Osteoblast (primary cell): ENCODE measurements around the gene DDX56. TPM values are rescaled to one million over a fixed set of nuclear protein-coding genes. Genes with fewer than 3 reads are reported as not detected.

ENCODE experiments used
- DNase-seq: peaks from one replicate; pipeline ENCODE4 v3.0.0; 2011; ENCODE audit warnings: low spot score, mixed read lengths; ENCODE audit not compliant: insufficient read length; ENCODE audit errors: missing footprints
- H2AFZ ChIP-seq: 2 replicates; pipeline ENCODE4 v1.6.0; 2011; ENCODE audit warnings: mild to moderate bottlenecking, low read length
- H3K27ac ChIP-seq: 2 replicates; pipeline ENCODE4 v1.5.1; 2011; ENCODE audit warnings: mild to moderate bottlenecking, low read depth, low read length, moderate library complexity
- H3K27me3 ChIP-seq: 2 replicates; pipeline ENCODE4 v1.6.0; 2012; ENCODE audit warnings: mild to moderate bottlenecking, control low read depth, inconsistent platforms, low read length, moderate library complexity; ENCODE audit not compliant: insufficient read depth
- H3K36me3 ChIP-seq: 2 replicates; pipeline ENCODE4 v1.5.1; 2011; ENCODE audit warnings: mild to moderate bottlenecking, low read length, control low read depth, moderate library complexity; ENCODE audit not compliant: insufficient read depth
- H3K4me1 ChIP-seq: 2 replicates; pipeline ENCODE4 v1.5.1; 2011; ENCODE audit warnings: mild to moderate bottlenecking, low read length, control low read depth, moderate library complexity; ENCODE audit not compliant: insufficient read depth
- H3K4me2 ChIP-seq: 2 replicates; pipeline ENCODE4 v1.6.0; 2011; ENCODE audit warnings: mild to moderate bottlenecking, low read length; ENCODE audit not compliant: insufficient read depth
- H3K4me3 ChIP-seq: fragments of 200-600 bp; sonication (generic); 3 replicates; pipeline ENCODE4 v1.5.1; 2012; ENCODE audit warnings: mild to moderate bottlenecking, low read length, inconsistent platforms; ENCODE audit not compliant: insufficient read depth
- H3K79me2 ChIP-seq: 2 replicates; pipeline ENCODE4 v1.6.0; 2012; ENCODE audit warnings: mild to moderate bottlenecking, low read length, control low read depth, inconsistent platforms; ENCODE audit not compliant: insufficient read depth
- H3K9me3 ChIP-seq: 2 replicates; pipeline ENCODE4 v1.5.1; 2011; ENCODE audit warnings: low read depth, low read length, control low read depth
- H4K20me1 ChIP-seq: 2 replicates; pipeline ENCODE4 v1.6.0; 2012; ENCODE audit warnings: mild to moderate bottlenecking, low read length, control low read depth; ENCODE audit not compliant: insufficient read depth
- total RNA-seq: library from RNA; depleted of rRNA; stranded (reverse); fragments of >200 nt; gene quantifications from 2 replicates; pipeline ENCODE4 v1.2.3, GENCODE V29; 2012
- TF ChIP-seq, protein P1 (sequence below): IDR thresholded peaks from 2 replicates; pipeline ENCODE4 v1.5.1; 2011; ENCODE audit warnings: mild to moderate bottlenecking, low read depth, low read length, moderate library complexity; ENCODE audit errors: extremely low read depth

DDX56 gene
- total RNA-seq, 1 donor = 34.7 TPM

DNA sequence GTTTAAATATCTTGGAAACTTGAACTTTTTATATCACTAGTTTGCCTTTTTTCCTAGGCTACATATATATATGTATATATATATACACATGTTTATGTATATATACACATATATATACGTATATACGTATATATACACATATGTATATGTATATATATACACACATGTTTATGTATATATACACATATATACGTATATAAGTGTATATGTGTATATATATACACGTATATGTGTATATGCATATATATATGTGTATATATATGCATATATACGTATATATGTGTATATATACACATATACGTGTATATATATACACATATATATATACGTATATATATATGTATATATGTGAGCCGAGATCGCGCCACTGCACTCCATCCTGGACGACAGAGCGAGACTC is 42.8 kb upstream of the DDX56 start:
- no peak for DNase-seq
- Histone ChIP-seq H2AFZ (no peak overlapping the region), H3K4me1 (peaks cover 26% of the 10 kb centered on the region), H3K27ac (no peak overlapping the region), H3K79me2 (peaks cover 93% of the 10 kb centered on the region), H3K4me3 (no peak overlapping the region), H3K27me3 (no peaks in the 10 kb centered on the region), H4K20me1 (no peaks in the 10 kb centered on the region), H3K9me3 (no peaks in the 10 kb centered on the region), H3K4me2 (no peak overlapping the region), H3K36me3 (peaks cover 2% of the 10 kb centered on the region)
- TF ChIP-seq, protein P1, sequence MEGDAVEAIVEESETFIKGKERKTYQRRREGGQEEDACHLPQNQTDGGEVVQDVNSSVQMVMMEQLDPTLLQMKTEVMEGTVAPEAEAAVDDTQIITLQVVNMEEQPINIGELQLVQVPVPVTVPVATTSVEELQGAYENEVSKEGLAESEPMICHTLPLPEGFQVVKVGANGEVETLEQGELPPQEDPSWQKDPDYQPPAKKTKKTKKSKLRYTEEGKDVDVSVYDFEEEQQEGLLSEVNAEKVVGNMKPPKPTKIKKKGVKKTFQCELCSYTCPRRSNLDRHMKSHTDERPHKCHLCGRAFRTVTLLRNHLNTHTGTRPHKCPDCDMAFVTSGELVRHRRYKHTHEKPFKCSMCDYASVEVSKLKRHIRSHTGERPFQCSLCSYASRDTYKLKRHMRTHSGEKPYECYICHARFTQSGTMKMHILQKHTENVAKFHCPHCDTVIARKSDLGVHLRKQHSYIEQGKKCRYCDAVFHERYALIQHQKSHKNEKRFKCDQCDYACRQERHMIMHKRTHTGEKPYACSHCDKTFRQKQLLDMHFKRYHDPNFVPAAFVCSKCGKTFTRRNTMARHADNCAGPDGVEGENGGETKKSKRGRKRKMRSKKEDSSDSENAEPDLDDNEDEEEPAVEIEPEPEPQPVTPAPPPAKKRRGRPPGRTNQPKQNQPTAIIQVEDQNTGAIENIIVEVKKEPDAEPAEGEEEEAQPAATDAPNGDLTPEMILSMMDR = no peak

DNA sequence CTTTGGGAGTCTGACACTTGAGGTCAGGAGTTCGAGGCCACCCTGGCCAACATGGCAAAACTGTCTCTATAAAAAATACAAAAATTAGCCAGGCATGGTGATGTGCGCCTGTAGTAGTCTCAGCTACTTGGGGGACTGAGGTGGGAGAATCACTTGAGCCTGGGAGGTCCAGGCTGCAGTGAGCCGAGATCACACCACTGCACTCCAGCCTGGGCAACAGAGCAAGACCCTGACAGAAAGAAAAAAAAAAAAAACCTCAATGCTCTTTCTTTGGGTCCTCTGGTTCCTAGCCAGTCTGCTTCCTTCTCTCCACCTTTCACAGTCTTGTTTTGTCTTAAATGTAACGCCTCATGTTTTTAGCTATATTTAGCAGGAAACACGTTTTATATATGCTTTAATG is 42.1 kb upstream of the DDX56 start:
- Histone ChIP-seq H3K27me3 (no peaks in the 10 kb centered on the region), H4K20me1 (no peaks in the 10 kb centered on the region), H3K4me2 (no peak overlapping the region), H3K27ac (no peak overlapping the region), H3K79me2 (peaks cover 90% of the 10 kb centered on the region), H3K4me1 (peaks cover 21% of the 10 kb centered on the region), H3K4me3 (no peak overlapping the region), H3K36me3 (peaks cover 2% of the 10 kb centered on the region), H3K9me3 (no peaks in the 10 kb centered on the region), H2AFZ (no peak overlapping the region)
- TF ChIP-seq, protein P1 = no peak
- DNase-seq = no peak

DNA sequence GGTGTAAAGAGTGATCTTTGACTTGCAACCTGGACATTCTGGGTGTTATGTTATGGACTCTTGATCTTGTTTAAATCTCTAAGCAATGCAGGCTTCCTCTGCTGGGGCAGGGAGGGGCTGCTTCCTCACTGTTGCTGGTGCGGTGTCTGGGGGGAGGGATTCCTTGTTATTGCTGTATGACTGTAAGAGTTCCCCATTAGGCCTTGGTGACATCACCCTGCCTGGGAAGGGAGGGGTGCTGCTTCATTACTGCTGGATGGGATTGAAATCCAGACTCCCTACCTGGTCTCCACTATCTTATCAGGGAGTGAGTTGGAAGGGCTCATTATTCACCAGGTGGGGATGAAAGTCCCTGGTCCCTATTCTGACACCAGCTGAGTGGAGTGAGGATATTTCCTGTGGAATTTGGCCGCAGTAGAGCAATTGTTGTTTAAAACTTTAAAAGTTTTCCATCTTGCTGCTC is 41.5 kb upstream of the DDX56 start:
- Histone ChIP-seq H2AFZ (no peak overlapping the region), H3K4me2 (no peak overlapping the region), H3K9me3 (no peaks in the 10 kb centered on the region), H3K27me3 (no peaks in the 10 kb centered on the region), H3K36me3 (peaks cover 2% of the 10 kb centered on the region), H4K20me1 (no peaks in the 10 kb centered on the region), H3K4me1 (peaks cover 21% of the 10 kb centered on the region), H3K27ac (peak overlapping the region; percentile 59), H3K79me2 (peaks cover 90% of the 10 kb centered on the region), H3K4me3 (no peak overlapping the region)
- TF ChIP-seq, protein P1 = no peak
- peak; percentile 52 for DNase-seq

DNA sequence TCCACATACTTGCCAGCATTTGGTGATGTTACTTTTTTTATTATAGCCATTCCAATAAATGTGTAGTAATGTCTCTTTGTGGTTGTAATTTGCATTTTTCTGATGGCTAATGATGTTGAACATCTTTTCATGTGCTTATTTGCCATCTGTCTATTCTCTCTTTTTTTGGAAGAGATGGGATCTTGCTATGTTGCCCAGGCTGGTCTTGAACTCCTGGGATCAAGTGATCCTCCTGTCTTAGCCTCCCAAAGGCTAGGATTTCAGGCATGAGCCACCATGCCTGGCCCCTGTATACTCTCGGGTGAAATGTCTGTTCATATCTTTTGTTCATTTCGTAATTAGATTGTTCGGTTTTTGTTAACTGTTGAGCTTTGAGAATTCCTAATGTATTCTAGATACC is 36.1 kb upstream of the DDX56 start:
- H3K79me2 ChIP-seq = peaks cover 75% of the 10 kb centered on the region
- peaks cover 5% of the 10 kb centered on the region for H4K20me1 ChIP-seq
- TF ChIP-seq, protein P1 = no peak
- H3K4me2 ChIP-seq = no peak overlapping the region
- H3K36me3 ChIP-seq = no peaks in the 10 kb centered on the region
- no peaks in the 10 kb centered on the region for H3K9me3 ChIP-seq
- no peak for DNase-seq
- no peaks in the 10 kb centered on the region for H3K27me3 ChIP-seq
- no peak overlapping the region for H2AFZ ChIP-seq
- no peak overlapping the region for H3K4me3 ChIP-seq
- peaks cover 21% of the 10 kb centered on the region for H3K4me1 ChIP-seq
- no peak overlapping the region for H3K27ac ChIP-seq
